HG02571 (cell line): ENCODE data around the gene TNP1.

Experiments used
- ATAC-seq: cut with Tn5 transposase; IDR thresholded peaks from one replicate; pipeline ENCODE4 v1.9.1; 2021; ENCODE audit warnings: mild to moderate bottlenecking, moderate library complexity; ENCODE audit not compliant: unreplicated experiment

Gene TNP1, protein sequence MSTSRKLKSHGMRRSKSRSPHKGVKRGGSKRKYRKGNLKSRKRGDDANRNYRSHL

DNA sequence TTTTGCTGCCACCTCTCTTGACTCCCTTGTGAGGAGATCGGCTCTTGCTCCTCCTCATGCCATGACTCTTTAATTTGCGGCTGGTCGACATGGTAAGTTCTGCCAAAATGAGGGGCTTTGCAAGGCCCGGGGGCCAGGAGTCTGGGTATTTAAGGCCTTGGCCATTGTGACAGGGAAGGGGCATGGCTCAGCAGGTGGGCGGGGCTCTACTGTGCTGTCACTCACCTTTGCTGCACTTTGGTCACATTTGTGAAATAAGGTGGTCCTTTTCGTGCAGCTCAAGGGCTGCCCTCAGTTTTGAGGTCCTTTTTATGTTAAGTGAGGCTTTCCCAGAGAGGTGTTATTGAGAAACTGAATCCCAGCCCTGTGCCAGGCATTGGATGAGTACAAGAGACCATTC is at the start of gene TNP1:
Gene TNP1 (minus strand): TSS at position 121 of the 400 bp plus-strand sequence. CDS start 30 bp downstream, at position 91.
- ATAC-seq: no peak

DNA sequence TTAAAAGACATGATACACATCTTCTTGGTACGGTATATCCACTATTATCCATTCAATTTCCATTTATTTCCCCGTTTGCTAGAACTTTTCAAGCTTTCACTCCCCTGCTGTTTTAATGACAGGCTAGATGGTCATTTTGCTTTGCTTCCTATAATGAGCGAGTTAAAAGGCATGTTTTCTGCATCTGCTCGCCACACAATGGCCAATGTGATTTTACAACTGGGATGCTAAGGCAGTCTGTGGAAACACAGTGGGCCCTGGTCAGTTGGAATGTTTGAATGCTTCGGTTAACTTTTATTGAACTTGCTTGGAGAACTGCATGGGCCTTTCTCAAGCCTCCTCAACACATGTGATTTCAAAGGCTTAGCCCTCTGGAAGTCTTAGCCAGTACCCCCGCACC is 48.4 kb upstream of the TNP1 start:
- no peak for ATAC-seq

DNA sequence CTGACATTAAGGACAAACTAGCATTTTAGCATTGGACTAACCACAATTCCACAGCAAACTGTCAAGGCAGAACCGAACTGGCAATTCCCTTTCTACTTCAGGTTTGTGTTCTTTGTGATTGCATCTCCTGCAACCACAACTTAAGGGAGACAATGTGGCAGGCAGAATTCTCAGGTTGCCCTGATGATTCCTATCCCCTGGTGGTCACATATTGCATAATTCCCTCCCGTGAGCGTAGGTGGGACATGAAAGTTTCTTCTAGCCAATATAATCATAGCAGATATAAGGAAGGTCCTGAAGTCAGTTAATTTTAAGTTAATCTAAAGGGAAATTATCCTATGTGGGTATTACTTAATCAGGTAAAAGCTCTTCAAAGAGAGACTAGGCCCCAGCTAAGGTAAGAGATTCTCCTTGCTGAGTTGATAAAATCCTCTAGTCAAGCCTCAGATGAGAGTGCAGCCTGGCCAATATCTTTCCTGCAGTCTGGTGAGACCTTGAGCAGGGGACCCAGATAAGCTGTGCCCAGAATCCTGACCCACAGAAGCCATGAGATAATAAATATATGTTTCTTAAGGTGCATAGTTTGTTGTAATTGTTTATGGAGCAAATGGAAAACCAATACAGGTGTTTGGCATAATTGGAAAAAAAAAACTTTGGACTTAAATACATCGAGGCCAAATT is 45.9 kb upstream of the TNP1 start:
- no peak for ATAC-seq

DNA sequence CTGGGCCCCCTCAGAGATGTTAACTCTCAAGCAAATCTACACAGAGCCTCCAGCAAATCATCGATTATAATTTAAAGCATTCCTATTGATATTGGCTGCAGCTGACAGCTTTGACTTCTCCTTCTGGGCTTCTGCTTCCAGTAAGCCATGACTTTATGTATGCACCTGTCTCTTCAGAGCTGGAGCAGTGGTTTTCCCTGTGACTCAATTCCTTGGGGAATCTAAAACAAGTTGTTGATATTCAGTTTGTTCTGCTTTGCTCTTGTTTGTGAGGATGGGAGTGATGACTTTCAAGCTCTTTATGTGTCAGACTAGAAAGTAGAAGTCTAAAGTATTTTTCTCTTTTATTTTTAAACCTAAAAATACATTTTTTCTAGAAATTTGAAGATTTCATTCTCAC is 45.1 kb upstream of the TNP1 start:
- ATAC-seq: no peak

DNA sequence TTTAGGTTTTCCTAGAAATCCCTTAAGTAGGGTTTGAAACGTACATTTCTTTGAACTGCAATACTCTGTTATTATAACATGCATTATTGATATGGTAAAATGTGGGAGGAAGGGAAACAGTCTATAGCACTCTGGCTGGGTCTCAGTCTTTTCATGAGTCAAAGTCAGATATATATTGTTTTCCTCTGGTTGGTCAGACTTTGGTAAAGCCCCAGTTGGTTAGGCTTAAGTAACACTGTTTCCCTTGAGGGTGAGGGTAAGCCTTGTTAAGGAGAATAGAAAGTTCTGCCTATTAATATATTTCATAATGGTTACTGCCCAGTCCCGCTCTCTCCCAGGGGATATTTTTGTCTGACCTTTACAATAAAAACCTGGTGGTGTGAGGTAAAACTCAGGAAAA is 44.7 kb upstream of the TNP1 start:
- no peak for ATAC-seq

DNA sequence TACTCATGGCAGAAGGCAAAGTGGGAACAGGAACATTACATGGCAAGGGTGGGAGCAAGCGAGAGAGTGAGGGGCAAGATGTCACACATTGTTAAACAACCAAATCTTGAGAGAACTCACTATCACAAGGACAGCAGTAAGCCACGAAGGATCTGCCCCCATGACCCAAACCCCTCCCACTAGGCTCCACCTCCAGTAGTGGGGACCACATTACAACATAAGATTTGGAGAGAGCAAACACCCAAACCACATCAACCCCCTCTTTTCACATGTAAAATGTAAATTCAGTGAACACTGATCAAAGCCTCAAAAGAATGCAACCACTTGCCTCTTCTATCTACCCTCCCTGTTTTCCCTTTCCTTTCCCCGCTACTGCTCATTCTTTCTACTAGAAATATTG is 43.6 kb upstream of the TNP1 start:
- no peak for ATAC-seq

DNA sequence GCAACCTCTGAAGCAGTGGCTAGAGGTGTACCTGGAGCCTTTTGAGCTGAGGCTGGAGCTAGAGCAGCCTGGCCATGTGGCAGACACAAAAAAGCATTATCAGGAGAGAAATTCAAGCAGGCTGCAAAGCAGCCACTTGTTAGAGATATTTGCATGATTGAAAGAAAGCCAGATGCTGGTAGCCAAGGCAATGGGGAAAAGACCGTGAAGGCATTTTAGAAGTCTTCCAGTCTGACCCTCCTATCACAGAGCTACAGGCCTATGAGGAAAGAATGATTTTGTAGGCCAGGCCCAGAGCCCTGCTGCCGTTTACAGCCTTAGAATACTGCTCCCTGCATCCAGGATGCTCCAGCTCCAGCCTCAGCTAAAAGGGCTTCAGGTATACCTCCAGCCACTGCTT is 41.4 kb upstream of the TNP1 start:
- no peak for ATAC-seq

DNA sequence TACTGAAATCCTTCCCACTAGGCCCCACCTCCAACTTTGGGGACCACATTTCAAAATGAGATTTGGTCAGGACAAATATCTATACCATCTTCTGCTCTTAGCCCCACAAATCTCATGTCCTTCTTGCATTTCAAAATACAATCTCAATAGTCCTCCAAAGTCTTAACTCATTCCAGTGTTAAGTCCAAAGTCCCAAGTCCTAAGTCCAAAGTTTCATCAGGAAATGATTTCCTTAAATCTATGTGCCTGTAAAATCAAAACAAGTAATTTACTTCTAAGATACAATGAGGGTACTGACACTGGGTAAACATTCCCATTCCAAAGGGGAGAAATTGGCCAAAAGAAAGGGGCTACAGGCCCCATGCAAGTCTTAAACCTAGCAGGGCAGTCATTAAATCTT is 40.5 kb upstream of the TNP1 start:
- ATAC-seq: no peak

DNA sequence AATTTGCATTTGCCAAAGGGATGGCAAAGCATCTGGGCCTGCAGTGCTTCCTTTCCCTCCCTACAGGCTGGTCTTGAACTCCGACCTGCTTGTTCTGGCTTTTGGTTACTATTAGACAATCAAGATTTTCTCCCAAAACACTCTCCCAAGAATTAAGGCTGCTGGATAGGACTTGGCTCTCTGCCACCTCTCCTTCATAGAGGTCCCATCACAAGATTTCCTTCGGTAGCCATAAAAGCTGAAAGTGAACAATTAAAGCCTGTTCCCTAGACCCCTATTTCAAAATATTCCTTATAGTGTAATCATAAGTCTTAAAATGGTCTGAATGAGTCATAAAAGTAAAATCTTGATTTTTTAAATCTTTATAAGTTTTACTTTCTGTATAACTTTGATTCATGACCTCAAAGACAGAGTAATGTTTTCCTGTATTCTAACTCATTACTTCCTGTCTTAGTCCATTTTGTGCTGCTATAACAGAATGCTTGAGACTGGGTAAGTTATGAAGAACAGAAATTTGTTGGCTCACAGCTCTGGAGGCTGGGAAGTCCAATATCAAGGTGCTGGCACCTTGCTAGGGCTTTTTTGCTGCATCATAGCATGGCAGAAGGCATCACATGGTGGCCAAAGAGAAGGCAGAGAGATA is 37.8 kb upstream of the TNP1 start:
- ATAC-seq: no peak

DNA sequence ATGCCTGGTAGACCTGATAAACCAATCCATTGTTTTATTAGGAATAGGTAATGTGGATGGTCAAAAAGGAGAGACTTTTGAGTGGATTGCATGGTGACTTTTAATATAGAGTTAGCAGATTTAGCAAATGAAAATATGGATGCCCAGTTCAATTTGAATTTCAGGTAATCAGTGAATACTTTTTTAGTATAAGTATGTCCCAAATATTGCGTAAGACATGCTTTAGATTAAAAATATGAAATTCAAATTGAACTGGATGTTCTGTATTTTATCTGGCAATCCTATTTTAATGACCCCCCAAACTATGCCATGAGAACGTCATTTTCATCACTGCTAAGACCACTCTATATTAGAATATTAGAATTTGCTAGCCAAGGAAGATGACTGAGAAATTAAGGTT is 30.3 kb upstream of the TNP1 start:
- ATAC-seq: no peak

DNA sequence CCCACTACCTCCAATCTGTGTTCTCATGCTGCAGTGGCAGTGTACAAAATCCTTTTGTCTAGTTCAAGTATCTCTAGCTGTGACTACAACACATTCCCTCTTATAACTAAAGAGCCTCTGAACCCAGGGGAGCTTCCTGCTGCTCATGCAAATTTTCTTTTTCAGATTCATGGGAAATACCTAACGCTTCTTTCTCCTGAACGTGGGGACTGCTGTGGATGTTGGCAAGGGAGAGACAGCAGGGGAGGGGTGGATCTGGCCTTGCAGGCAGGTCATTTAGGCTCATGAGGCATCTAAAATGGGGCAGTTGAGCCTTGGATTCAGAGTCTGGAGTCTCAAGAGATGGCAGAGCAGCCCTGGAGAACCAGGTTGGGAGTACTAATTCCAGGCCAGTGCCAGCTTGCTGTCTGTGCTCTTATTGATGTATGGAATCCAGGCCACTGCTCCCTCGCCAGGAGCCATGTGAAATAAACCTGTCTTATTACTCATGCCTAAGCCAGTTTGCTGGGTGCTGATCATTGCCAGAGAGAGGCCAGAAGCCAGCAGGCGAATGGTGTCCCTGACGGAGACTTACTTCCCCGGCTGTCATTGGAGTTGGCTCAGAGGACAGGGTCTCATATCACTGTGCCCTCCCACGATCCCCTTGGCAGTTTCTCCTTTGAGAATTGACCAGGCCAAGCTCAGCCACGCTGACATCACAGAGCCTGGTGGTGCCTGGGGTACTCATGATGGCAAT is 29.2 kb upstream of the TNP1 start:
- ATAC-seq: no peak

DNA sequence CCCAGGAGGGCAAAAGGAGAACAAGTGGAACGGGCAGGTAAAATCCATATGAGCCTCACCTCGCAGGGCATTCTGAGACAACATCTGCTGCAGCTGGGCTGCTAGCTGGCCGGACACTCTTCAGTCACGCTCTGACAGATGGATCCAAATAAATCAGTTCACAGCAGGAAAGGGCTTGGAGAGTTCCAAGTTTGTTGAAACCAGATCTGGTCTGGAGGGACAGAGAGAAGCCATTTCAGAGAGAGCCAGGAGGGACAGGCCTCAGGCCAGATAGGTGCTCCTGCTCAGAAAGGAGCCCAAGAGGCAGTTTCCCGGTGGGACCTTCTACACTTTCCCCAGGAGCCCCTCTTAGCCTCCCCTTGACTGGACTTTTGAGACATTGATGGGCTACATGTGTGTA is 28.2 kb upstream of the TNP1 start:
- no peak for ATAC-seq

DNA sequence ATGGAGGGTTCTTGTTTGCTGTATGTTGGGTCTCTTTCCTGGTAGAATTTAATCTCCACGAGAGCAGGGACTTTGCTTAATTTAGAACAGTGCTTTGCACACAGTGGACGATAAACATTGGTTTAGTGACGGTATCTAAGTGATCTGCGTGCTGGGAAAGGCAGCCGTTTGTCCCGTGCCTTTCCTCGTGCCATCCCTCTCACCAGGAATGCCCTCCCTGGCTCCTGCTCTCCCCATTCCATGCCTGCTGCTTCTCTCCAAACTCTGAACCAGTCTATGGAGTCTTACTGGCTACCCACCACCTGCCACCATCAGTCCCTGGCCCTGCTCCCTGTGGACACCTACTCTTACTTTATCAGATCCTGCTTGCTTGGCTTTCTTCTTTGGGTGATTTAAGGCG is 27.3 kb upstream of the TNP1 start:
- no peak for ATAC-seq

DNA sequence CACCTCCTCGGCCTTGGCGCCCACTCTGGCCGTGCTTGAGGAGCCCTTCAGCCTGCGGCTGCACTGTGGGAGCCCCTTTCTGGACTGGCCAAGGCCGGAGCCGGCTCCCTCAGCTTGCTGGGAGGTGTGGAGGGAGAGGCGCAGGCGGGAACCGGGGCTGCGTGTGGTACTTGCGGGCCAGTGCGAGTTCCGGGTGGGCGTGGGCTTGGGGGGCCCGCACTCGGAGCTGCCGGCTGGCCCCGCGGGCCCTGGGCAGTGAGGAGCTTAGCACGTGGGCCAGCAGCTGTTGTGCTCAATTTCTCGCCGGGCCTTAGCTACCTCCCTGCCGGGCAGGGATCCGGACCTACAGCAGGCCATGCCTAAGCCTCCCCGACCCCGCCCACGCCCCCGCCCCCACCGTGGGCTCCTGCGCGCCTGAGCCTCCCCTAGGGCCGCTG is 25.3 kb upstream of the TNP1 start:
- ATAC-seq: no peak

DNA sequence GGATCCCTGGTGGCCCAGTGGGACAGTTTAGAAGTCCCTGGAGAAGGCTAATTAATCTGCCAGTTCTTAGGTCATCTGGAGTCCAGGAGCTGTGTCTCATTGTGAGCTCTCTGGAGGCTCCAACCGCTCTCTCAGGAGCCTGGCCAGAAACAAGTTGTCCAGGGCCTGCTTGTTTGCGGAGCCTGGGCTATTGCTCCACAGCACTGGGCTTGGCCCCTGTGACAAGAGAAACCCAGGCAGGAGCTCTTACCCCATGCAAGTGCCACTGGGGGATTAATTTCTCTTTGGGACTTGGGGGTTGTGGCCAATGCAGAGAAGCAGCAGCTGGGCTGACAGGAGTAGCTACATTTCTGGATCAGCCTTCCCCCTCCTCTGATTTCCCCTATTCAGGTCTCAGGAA is 24.5 kb upstream of the TNP1 start:
- ATAC-seq: no peak

DNA sequence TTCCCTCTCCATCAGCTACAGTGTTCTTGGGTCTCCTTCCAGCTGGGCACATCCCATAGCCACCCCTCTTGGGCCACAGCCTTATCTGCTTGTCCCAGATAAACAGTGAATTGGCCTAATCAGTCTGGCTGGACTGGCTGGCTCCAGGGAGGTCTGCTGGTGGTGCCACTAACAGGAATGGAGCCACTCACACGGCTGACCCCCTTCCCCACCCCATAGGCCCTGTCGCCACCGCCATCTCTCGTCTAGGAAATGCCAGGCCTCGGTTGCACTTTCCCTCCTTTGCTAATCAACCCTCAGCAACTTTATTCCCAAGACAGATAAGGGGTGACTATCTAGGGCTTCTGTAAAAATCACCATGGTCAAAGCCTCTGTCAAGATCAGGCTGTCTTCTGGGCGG is 23.0 kb upstream of the TNP1 start:
- ATAC-seq: no peak

DNA sequence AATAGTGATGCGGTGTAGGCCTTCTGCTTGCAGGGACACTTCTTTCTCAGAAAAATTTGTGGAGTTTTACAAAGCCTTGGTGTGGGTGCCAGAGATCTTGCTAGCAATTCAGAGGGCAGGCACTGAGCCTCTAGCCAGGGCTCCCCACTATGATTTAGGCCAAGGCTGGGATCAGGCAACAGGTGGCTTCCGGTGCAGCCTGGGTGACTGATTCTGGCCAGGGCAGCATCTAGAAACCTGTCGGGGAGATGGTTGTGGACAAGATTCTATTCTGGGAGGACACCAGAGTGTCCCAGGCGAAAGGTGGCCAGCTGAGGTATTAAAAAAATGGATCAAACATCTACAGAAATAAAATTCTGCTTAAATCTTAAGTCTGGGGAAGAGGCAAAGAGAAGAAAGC is 21.5 kb upstream of the TNP1 start:
- no peak for ATAC-seq

DNA sequence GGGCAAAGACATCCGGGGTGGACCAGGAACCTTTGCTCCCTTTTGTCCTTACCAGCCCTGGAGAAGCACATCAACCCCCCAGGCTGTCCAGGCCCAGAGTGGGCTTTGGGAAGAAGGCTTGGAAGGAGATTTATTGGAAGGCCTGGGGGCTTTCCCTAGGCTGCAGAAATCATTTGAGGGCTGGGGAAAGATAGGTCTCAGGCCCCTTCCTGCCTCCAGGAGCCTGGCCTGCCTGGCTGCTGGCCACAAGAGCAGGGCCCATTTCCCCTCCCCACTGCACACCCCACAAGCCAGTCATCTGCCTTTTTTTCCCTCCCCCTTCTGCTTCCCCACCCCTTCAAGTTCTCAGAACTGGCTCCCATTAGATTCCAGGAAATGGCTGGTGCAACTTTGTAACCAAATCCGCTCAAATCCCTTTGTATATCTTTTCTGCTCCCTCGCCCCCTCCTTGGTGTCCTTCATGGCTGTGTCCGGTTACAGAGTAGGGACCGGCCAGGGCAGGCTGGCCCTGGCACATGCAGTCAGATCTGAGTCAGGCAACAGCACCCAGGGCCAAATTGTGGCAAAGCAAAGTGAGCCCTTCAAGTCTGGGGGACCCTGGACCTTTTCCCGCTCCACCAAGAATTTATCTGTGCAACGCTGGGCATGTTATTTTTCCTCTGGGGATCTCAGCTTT is 20.8 kb upstream of the TNP1 start:
- ATAC-seq: no peak

DNA sequence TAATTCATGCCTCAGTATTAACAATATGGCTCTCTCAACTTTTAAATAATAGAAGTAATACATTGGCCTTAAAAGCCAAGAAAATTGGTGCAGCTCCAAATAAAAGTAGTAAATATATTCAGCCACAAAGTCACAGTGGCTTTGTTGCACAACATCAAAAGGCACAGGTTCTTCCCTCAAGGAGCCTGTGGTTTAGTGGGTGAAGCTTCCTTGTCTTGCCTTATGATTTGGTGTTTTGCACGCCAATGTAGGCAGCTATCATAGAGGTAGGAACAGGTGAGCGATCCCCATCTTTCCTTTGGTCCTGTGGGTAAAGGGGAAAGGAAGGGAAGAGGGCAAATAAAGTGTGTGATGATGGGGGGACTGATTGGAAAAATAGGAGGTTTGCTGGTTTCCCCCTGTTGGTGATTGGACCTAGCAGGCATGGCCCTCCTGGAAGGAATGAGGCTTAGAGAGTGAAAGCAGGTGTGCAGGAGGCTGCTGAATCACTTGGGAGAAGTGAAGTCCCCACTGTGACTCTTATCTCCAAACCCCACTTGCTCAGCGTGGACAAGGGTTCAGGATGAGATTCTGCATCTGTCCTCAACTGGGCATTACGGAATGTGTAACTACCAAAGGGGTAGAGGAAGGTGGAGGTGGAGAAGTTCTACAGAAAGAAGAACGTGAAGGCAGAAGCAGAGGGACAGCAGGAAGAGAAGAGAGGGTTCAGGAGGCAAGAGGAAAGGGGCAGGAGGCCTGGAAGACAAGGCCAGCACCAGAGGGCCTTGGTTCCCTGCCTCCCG is 20.1 kb upstream of the TNP1 start:
- ATAC-seq: no peak

DNA sequence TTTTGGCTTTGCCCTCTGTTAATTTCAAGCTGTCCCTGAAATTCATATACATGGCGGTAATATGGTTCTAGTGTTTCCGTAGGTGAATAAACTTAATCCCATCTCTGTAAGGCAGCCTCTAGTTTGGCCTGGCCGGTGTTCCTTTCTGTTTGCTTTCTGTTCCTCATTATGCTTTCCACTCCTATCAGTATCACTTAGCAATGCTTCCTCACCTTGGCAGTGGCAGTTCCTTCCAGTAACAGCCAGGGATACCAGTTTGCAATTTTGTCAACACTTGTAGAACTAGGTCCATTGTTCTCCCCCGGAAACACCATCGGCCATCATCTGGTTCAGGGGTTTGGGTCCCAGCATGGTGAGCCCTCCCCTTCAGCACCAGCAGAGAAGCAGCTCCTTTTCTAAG is 18.2 kb upstream of the TNP1 start:
- no peak for ATAC-seq

DNA sequence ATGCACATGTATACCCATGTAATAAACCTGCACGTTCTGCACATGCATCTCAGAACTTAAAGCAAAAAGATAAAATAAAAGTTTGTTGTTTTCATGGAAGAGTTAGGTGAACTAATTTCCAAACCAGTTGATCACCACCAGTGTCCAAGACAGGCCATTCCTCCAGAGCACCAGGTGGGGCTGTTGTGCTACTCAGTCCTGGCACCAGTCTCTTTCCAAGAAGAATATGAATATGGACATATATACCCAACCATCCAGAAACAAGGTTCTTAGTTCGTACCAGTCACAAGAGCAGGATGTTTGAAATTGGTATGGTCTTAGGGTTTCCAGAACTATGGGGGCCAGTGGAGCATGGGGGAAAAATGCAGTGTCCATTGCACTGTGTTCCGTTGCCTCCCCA is 17.2 kb upstream of the TNP1 start:
- ATAC-seq: no peak
